Type B pancreatic cell (in vitro differentiated cells): ENCODE measurements around the gene SLC24A1. TPM values are rescaled to one million over a fixed set of nuclear protein-coding genes. Genes with fewer than 3 reads are reported as not detected.

ENCODE experiments used
- DNase-seq: peaks from one replicate; pipeline ENCODE4 v3.0.0; 2021; ENCODE audit warnings: mixed read lengths; ENCODE audit not compliant: unreplicated experiment; ENCODE audit errors: extremely low spot score
- H3K27ac Mint-ChIP-seq: 2 replicates; pipeline ENCODE4 v1.8.0; 2021; ENCODE audit warnings: mild to moderate bottlenecking, mixed read lengths
- H3K27me3 Mint-ChIP-seq: 2 replicates; pipeline ENCODE4 v1.8.0; 2021; ENCODE audit warnings: mixed read lengths
- H3K36me3 Mint-ChIP-seq: 2 replicates; pipeline ENCODE4 v1.8.0; 2021; ENCODE audit warnings: mixed read lengths
- H3K4me1 Mint-ChIP-seq: one replicate; pipeline ENCODE4 v1.8.0; 2021; ENCODE audit warnings: mixed read lengths; ENCODE audit not compliant: unreplicated experiment
- H3K4me3 Mint-ChIP-seq: 2 replicates; pipeline ENCODE4 v1.8.0; 2021; ENCODE audit warnings: mild to moderate bottlenecking, mixed read lengths
- H3K9me3 Mint-ChIP-seq: 2 replicates; pipeline ENCODE4 v1.8.0; 2021; ENCODE audit warnings: mixed read lengths
- total RNA-seq: library from RNA; stranded (reverse); gene quantifications from 2 replicates; pipeline ENCODE4 v1.2.1, GENCODE V29; 2021; ENCODE audit warnings: low replicate concordance
- TF ChIP-seq, protein P1 (sequence below): fragments of 200-600 bp; sonication (generic); conservative IDR thresholded peaks from 2 replicates; pipeline ENCODE4 v1.5.0; 2021; ENCODE audit warnings: antibody characterized with exemption, mild to moderate bottlenecking

SLC24A1 gene
- total RNA-seq, 1 donor from 2014 or later = 15.8 TPM

DNA sequence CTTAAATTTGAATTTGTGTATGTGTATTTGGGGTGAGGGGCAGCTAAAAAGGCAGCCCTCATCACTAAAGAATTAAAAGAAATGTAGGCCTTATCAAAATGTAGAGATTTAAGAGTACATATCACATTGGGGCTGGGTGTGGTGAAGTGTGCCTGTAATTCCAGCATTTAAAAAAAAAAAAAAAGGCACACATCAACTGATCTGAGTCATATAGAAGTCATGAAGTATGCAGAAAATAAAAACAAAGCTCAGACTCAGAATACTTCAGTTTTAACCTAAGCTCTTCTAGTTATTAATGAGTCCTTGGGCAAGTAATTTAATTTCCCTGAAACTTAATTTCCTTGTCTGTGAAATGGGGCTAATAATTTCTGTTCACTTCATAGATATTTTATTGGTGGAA is 31.6 kb downstream of the SLC24A1 start:
- H3K27ac Mint-ChIP-seq = no peak overlapping the region
- no peak overlapping the region for H3K4me3 Mint-ChIP-seq
- H3K27me3 Mint-ChIP-seq = no peaks in the 10 kb centered on the region
- TF ChIP-seq, protein P1, sequence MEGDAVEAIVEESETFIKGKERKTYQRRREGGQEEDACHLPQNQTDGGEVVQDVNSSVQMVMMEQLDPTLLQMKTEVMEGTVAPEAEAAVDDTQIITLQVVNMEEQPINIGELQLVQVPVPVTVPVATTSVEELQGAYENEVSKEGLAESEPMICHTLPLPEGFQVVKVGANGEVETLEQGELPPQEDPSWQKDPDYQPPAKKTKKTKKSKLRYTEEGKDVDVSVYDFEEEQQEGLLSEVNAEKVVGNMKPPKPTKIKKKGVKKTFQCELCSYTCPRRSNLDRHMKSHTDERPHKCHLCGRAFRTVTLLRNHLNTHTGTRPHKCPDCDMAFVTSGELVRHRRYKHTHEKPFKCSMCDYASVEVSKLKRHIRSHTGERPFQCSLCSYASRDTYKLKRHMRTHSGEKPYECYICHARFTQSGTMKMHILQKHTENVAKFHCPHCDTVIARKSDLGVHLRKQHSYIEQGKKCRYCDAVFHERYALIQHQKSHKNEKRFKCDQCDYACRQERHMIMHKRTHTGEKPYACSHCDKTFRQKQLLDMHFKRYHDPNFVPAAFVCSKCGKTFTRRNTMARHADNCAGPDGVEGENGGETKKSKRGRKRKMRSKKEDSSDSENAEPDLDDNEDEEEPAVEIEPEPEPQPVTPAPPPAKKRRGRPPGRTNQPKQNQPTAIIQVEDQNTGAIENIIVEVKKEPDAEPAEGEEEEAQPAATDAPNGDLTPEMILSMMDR = no peak
- H3K9me3 Mint-ChIP-seq = no peaks in the 10 kb centered on the region
- no peaks in the 10 kb centered on the region for H3K4me1 Mint-ChIP-seq
- no peak for DNase-seq
- H3K36me3 Mint-ChIP-seq = no peaks in the 10 kb centered on the region

DNA sequence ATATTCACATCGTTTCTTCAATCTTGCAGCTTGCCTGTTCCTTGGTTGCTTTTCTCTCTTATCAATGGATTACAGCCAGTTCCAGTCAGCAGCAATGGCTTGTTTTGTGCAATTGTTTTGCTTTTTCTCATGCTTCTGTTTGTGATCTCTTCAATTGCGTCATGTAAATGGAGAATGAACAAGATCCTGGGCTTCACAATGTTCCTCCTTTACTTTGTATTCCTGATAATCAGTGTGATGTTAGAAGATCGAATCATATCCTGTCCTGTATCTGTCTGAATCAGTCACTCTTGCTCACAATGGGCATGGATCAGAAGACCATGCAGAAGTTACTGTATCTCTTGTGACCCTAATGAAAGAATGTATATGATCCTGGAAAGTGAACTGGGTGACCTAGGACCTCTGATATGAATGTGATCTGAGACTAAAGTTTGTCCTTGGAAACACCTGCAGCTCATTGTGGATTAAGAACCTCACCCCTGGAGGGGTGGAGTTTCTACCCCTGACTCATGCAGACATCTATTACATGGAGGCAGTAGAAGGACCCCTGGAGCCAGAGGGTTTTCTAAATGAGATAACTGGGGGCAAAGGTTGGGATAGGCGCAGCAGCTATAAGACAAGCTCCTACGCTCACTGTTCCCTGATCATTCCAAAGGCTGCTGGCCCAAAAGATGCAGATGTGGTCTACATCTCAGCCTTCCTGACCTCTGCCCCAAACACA is 32.2 kb downstream of the SLC24A1 start:
- Mint-ChIP-seq H3K27ac (no peak overlapping the region), H3K9me3 (no peaks in the 10 kb centered on the region), H3K4me1 (no peaks in the 10 kb centered on the region), H3K36me3 (no peaks in the 10 kb centered on the region), H3K4me3 (no peak overlapping the region), H3K27me3 (no peaks in the 10 kb centered on the region)
- no peak for DNase-seq
- TF ChIP-seq, protein P1 = no peak

DNA sequence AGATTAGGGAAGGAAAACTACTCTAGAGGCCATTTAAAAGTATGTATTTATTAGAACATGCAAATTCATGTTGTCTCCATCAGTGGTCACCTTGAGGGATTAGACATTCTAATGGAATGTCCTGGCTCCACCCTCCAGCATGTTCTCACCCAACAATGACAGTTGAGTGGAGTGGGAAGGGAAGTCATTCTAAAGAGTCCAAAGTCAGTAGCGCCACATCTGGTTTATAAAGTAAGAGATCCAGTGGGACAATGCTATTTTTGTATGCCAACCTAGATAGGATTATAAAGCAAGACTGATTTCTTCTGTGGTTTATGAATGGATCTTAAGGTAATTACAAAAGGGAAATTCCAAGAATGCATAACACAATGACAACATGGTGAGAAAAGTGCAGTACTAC is 33.3 kb downstream of the SLC24A1 start:
- Mint-ChIP-seq H3K9me3 (no peaks in the 10 kb centered on the region), H3K4me3 (no peak overlapping the region), H3K36me3 (no peaks in the 10 kb centered on the region), H3K27ac (no peak overlapping the region), H3K27me3 (no peaks in the 10 kb centered on the region), H3K4me1 (no peaks in the 10 kb centered on the region)
- DNase-seq = no peak
- TF ChIP-seq, protein P1 = no peak

DNA sequence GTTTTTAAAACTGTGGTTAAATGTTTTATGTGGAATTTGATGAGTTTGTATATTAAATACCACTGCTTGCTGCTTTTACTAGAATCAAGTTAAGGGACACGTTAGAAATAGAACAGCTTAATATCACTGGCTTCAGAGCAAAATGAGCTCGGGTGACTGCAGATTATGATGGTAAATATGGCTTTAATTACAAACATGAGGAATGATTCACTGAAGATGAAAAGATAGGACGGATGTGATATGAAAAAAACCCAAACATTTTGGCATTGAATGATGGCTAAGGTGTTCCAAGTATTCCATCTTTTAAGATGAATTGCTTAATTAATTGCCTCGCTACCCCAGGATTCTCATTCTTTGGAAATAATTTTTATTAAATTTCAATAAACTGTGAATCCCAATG is 33.7 kb downstream of the SLC24A1 start:
- H3K36me3 Mint-ChIP-seq = no peaks in the 10 kb centered on the region
- H3K27me3 Mint-ChIP-seq = no peaks in the 10 kb centered on the region
- H3K4me3 Mint-ChIP-seq = no peak overlapping the region
- TF ChIP-seq, protein P1 = no peak
- no peak overlapping the region for H3K27ac Mint-ChIP-seq
- DNase-seq = no peak
- H3K9me3 Mint-ChIP-seq = no peaks in the 10 kb centered on the region
- no peaks in the 10 kb centered on the region for H3K4me1 Mint-ChIP-seq

DNA sequence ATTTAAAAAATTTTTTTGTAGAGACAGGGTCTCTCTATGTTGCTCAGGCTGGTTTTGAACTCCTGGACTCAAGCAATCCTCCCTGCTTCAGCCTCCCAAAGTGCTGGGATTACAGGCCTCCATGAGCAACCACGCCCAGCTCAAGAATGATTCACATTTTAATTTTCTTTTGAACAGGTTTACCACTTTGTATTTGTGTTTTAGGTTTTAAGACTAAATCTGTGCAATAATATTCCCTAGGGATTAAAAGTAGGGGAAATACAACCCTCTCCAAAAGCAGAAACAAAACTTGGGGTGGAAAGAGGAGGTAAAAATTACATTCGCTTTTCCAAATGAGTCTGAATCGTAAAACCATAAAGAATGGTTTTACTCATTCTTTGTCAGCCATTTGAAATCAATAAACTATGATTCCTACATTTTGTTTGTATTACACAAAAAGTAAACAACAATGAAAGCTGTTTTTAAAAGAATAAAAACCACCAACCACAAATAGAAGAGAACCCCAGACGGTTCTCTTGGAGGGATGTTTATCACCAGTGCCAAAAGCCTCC is 37.8 kb downstream of the SLC24A1 start:
- no peaks in the 10 kb centered on the region for H3K9me3 Mint-ChIP-seq
- TF ChIP-seq, protein P1 = no peak
- H3K4me1 Mint-ChIP-seq = no peaks in the 10 kb centered on the region
- no peaks in the 10 kb centered on the region for H3K36me3 Mint-ChIP-seq
- H3K27me3 Mint-ChIP-seq = no peaks in the 10 kb centered on the region
- H3K4me3 Mint-ChIP-seq = no peak overlapping the region
- H3K27ac Mint-ChIP-seq = no peak overlapping the region
- DNase-seq = no peak
